Muscle of leg (tissue), 11 donors: Measurements from ENCODE around the gene PRRT1B. TPM values are rescaled to one million over a fixed set of nuclear protein-coding genes. Genes with fewer than 3 reads are reported as not detected.

ENCODE experiments used
- DNase-seq: peaks from one replicate; pipeline ENCODE4 v3.0.0; 2013
- H3K27ac ChIP-seq: one replicate; pipeline ENCODE4 v1.5.1; 2013; ENCODE audit warnings: mild to moderate bottlenecking, low read length, control low read depth
- H3K27me3 ChIP-seq: one replicate; pipeline ENCODE4 v1.6.1; 2013; ENCODE audit warnings: low read length; ENCODE audit not compliant: control insufficient read depth, insufficient read depth
- H3K36me3 ChIP-seq: one replicate; pipeline ENCODE4 v1.6.1; 2013; ENCODE audit warnings: low read length; ENCODE audit not compliant: control insufficient read depth, insufficient read depth
- H3K4me1 ChIP-seq: one replicate; pipeline ENCODE4 v1.6.1; 2013; ENCODE audit warnings: low read length; ENCODE audit not compliant: control insufficient read depth, insufficient read depth
- H3K4me3 ChIP-seq: one replicate; pipeline ENCODE4 v1.5.1; 2013; ENCODE audit warnings: low read length, control low read depth
- H3K9me3 ChIP-seq: replicated peaks from 2 replicates; pipeline ENCODE4 v1.6.1; 2013; ENCODE audit warnings: low read depth, low read length; ENCODE audit not compliant: control insufficient read depth
- WGBS: methylation state at CpG from one replicate; pipeline ENCODE4 v1.1.5; 2013; ENCODE audit warnings: missing lambda C conversion rate; ENCODE audit not compliant: insufficient coverage; 5-methylcytosine and 5-hydroxymethylcytosine counted together
- polyA plus RNA-seq, 8 donors: library from polyadenylated mRNA; unstranded; fragments of 120-200 nt; gene quantifications; one replicate each; pipeline versions ENCODE4 v1.2.1 to v1.2.3, GENCODE V29; 2013; ENCODE audit warnings: inconsistent platforms in 1 of 8, low replicate concordance in 1 of 8; ENCODE audit not compliant: insufficient read length in 8 of 8, insufficient read depth in 1 of 8
- total RNA-seq: library from RNA; stranded (reverse); fragments of 120-200 nt; gene quantifications from one replicate; pipeline ENCODE4 v1.2.4, GENCODE V29; 2013

PRRT1B gene
- total and polyA plus RNA-seq, 9 donors, result 0.57 TPM; not detected in 8

- Histone ChIP-seq H3K27ac (no peak overlapping the region), H3K36me3 (peaks cover 91% of the 10 kb centered on the region), H3K9me3 (no peaks in the 10 kb centered on the region), H3K27me3 (no peaks in the 10 kb centered on the region), H3K4me1 (peaks cover 14% of the 10 kb centered on the region), H3K4me3 (no peak overlapping the region)
- 86% methylated on average over 6 of the region's 9 CpGs for WGBS
- DNase-seq, result no peak
These were observed 35.0 kb downstream of the PRRT1B start for GRCh38 chr9:131580358-131580757.

DNA sequence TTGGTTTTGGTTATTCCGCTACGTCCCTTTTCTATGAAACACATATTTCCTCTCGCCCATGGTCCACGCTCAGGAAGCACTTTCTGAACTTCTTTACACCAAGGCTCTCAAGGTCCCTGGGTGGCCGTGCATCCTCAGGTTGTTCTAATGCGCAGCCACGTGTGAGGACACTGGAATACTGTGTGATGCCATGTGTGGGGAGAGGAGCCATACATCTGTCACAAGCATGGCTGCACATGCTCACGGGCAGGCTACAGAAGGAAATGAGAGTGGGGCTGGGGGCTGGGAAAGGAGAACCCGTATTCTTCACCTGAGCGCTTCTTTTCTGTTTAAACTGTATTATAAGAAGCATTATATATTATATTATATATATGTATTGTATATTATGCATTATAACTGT is 36.7 kb downstream of the PRRT1B start:
- Histone ChIP-seq H3K4me3 (no peak overlapping the region), H3K36me3 (peaks cover 79% of the 10 kb centered on the region), H3K27ac (no peak overlapping the region), H3K4me1 (peaks cover 14% of the 10 kb centered on the region), H3K27me3 (no peaks in the 10 kb centered on the region), H3K9me3 (no peaks in the 10 kb centered on the region)
- no peak for DNase-seq
- WGBS, result 82% methylated on average over 3 of the region's 10 CpGs

DNA sequence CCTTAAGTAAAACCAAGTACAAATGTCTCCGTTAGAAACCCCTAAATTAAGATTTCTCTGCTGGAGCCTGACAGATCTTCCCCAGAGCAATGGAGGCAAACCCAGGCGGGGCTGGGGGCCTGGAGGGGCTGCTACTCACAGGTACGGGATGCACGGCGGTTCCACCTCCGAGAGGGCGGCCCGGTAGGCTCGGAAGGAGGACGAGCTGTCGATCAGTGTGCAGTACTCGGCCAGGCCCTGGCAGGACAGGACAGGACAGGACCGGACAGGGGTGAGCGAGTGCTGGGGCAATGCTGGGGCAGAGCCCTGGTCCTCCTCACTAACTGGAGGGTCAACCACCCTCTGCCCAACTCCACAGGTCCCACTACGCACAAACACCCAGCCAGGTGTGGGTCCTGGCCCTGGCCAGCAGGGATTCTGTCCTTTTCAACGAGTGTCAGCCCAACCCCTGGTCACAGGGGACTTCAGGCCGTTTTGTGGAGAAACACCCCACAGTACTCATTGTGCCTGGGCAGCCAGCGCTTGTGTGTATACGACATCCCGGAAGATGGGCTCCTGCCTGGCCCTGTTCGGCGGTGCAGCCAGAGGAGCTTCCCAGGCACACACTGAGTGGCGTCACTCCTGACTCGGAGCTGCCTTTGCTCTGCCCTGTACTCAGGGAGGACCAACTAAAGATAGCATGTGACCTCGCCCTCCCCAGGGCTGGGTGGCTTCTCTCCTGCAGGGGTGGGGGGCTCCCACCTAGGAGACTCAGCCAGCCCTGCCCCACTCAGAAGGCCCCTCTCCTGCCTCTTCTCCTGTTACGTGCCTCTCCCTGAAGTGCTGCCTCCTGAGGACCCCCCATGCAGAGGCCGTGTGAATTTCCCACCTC is 37.4 kb downstream of the PRRT1B start:
- 84% methylated on average over 22 of the region's 27 CpGs for WGBS
- H3K36me3 ChIP-seq, result peaks cover 79% of the 10 kb centered on the region
- H3K27ac ChIP-seq, result no peak overlapping the region
- no peaks in the 10 kb centered on the region for H3K27me3 ChIP-seq
- H3K4me1 ChIP-seq, result peaks cover 14% of the 10 kb centered on the region
- H3K4me3 ChIP-seq, result no peak overlapping the region
- H3K9me3 ChIP-seq, result no peaks in the 10 kb centered on the region
- no peak for DNase-seq

DNA sequence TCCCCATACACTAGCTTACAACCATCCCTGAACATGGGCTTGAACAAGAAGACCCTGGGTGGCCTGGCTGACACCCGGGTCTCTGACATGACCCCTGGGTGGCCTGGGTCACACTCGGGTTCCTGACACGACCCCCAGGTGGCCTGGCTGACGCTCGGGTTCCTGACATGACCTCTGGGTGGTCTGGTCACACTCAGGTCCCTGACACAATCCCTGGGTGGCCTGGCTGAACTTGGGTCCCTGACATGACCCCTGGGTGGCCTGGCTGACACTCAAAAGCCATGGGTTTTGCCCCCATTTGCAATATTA is 38.0 kb downstream of the PRRT1B start:
- Histone ChIP-seq H3K4me1 (peaks cover 14% of the 10 kb centered on the region), H3K9me3 (no peaks in the 10 kb centered on the region), H3K27me3 (no peaks in the 10 kb centered on the region), H3K27ac (no peak overlapping the region), H3K4me3 (no peak overlapping the region), H3K36me3 (peaks cover 79% of the 10 kb centered on the region)
- DNase-seq, result no peak
- WGBS, result 65% methylated on average over 5 of the region's 5 CpGs

DNA sequence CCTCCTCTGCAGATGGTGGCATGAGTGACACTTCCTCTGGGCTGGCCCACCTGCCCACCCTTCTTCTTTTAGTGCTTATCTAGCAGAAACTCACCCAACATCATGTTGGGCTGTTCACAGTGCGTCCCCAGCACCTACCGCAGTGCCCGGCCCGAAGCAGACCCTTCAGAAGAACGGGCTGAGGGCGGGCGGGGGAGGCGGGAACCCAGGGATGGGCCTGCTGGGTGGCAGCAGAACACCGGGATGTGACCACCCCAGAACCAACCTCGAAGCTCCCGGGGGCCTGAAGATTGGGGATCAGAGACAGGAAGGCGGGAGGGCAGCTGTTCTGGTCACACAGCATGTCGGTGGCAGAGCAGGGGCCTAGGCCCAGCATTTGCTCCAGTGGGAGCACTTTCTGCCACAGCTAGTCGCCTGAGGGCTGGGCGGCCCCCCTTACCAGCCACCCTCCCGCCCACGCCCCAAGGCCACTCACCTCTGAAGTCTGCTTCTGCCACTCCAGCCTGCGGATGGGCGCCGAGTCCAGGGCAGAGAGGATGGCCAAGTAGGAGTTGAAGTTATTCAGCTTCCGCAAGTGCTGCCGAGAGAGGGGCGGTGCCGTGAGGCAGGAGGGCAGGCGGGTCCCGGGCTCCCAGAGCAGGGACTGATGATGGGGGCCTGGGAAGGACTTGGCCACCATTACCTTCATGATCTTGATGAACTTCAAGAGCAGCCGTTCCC is 38.7 kb downstream of the PRRT1B start:
- H3K36me3 ChIP-seq, result peaks cover 79% of the 10 kb centered on the region
- H3K4me1 ChIP-seq, result peaks cover 15% of the 10 kb centered on the region
- WGBS, result 93% methylated on average over 23 of the region's 27 CpGs
- H3K27ac ChIP-seq, result no peak overlapping the region
- no peak for DNase-seq
- no peaks in the 10 kb centered on the region for H3K27me3 ChIP-seq
- H3K4me3 ChIP-seq, result no peak overlapping the region
- no peaks in the 10 kb centered on the region for H3K9me3 ChIP-seq

GRCh38 chr9:131584858-131585257 is 39.5 kb downstream of the PRRT1B start:
- 85% methylated on average over 7 of the region's 7 CpGs for WGBS

GRCh38 chr9:131585375-131585774 is 40.1 kb downstream of the PRRT1B start:
- H3K27me3 ChIP-seq, result no peaks in the 10 kb centered on the region
- no peak overlapping the region for H3K27ac ChIP-seq
- DNase-seq, result peak; percentile 51
- H3K4me1 ChIP-seq, result peaks cover 12% of the 10 kb centered on the region
- no peak overlapping the region for H3K4me3 ChIP-seq
- peaks cover 78% of the 10 kb centered on the region for H3K36me3 ChIP-seq
- 86% methylated on average over 5 of the region's 8 CpGs for WGBS
- H3K9me3 ChIP-seq, result no peaks in the 10 kb centered on the region

More at GRCh38 chr9:131584858-131585257, 39.5 kb downstream of the PRRT1B start:
- DNase-seq, result no peak
- peaks cover 17% of the 10 kb centered on the region for H3K4me1 ChIP-seq
- peaks cover 78% of the 10 kb centered on the region for H3K36me3 ChIP-seq
- H3K27me3 ChIP-seq, result no peaks in the 10 kb centered on the region
- H3K9me3 ChIP-seq, result no peaks in the 10 kb centered on the region
- H3K27ac ChIP-seq, result no peak overlapping the region
- no peak overlapping the region for H3K4me3 ChIP-seq

GRCh38 chr9:131587331-131587730 is 42.0 kb downstream of the PRRT1B start:
- H3K9me3 ChIP-seq, result no peaks in the 10 kb centered on the region
- no peaks in the 10 kb centered on the region for H3K27me3 ChIP-seq
- H3K27ac ChIP-seq, result no peak overlapping the region
- no peak overlapping the region for H3K4me3 ChIP-seq
- peaks cover 76% of the 10 kb centered on the region for H3K36me3 ChIP-seq
- peaks cover 16% of the 10 kb centered on the region for H3K4me1 ChIP-seq
- no peak for DNase-seq
- 85% methylated on average over 8 of the region's 9 CpGs for WGBS

DNA sequence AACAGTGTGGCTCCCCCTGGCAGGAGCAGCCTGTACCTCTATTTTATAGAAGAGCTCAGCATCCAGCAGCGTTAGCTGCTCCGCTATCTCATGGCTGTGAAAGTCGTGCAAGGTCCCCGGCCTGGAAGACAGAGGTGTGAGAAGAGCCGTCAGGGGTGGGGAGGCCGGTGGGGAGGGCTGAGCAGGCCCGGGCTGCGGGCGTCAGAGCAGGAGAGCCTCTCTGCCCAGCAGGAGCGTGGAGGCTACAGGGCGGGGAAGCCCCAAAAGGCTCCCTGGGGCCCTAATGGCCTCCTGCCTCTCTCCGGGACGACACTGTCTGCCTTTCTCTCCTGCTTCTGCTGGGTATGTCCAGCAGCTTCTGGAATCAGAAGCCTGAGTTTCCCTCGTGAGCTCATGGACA is 42.6 kb downstream of the PRRT1B start:
- H3K27me3 ChIP-seq, result no peaks in the 10 kb centered on the region

GRCh38 chr9:131588396-131588795 is 43.1 kb downstream of the PRRT1B start:
- Histone ChIP-seq H3K4me1 (peaks cover 16% of the 10 kb centered on the region), H3K27ac (no peak overlapping the region), H3K4me3 (no peak overlapping the region), H3K27me3 (no peaks in the 10 kb centered on the region), H3K36me3 (peaks cover 75% of the 10 kb centered on the region), H3K9me3 (no peaks in the 10 kb centered on the region)
- WGBS, result 82% methylated on average over 3 of the region's 9 CpGs
- DNase-seq, result no peak

More for the DNA sequence above, 42.6 kb downstream of the PRRT1B start:
- H3K4me3 ChIP-seq, result no peak overlapping the region
- H3K9me3 ChIP-seq, result no peaks in the 10 kb centered on the region
- no peak overlapping the region for H3K27ac ChIP-seq
- WGBS, result 78% methylated on average over 14 of the region's 14 CpGs
- peaks cover 16% of the 10 kb centered on the region for H3K4me1 ChIP-seq
- peaks cover 75% of the 10 kb centered on the region for H3K36me3 ChIP-seq
- DNase-seq, result no peak
